ENCODE results near the gene LRRC28.

The LRRC28 gene

GRCh38 chr15:99273801-99274200, 22.5 kb downstream of the LRRC28 start:
- H3K9me3 ChIP-seq (ENCODE audit: control insufficient read depth, insufficient read depth, low read length), result no peaks in the 10 kb centered on the region

GRCh38 chr15:99275061-99275460, 23.8 kb downstream of the LRRC28 start:
- no peak overlapping the region for H3K27ac ChIP-seq (ENCODE audit: low read depth, low read length)
- no peak overlapping the region for H3K9ac ChIP-seq (ENCODE audit: low read depth, low read length)
- 0 out of 2 replicates have a peak, but pooled peaks cover 4% of the 10 kb centered on the region for H3K4me1 ChIP-seq (ENCODE audit: control insufficient read depth, insufficient read depth, low read length)
- H3K36me3 ChIP-seq (ENCODE audit: control insufficient read depth, insufficient read depth, low read length), result no peaks in the 10 kb centered on the region
- no peaks in the 10 kb centered on the region for H3K27me3 ChIP-seq (ENCODE audit: control insufficient read depth, insufficient read depth, low read length)
- H3K4me3 ChIP-seq (ENCODE audit: low read depth, low read length), result no peak overlapping the region
- no peaks in the 10 kb centered on the region for H3K9me3 ChIP-seq (ENCODE audit: control insufficient read depth, insufficient read depth, low read length)

More at GRCh38 chr15:99273801-99274200, 22.5 kb downstream of the LRRC28 start:
- Histone ChIP-seq H3K4me1 (ENCODE audit: control insufficient read depth, insufficient read depth, low read length) (0 out of 2 replicates have a peak, but pooled peaks cover 4% of the 10 kb centered on the region), H3K9ac (ENCODE audit: low read depth, low read length) (no peak overlapping the region), H3K4me3 (ENCODE audit: low read depth, low read length) (no peak overlapping the region), H3K27ac (ENCODE audit: low read depth, low read length) (no peak overlapping the region), H3K27me3 (ENCODE audit: control insufficient read depth, insufficient read depth, low read length) (no peaks in the 10 kb centered on the region), H3K36me3 (ENCODE audit: control insufficient read depth, insufficient read depth, low read length) (no peaks in the 10 kb centered on the region)

GRCh38 chr15:99275525-99276128, 24.3 kb downstream of the LRRC28 start:
- 0 out of 2 replicates have a peak, but pooled peaks cover 4% of the 10 kb centered on the region for H3K4me1 ChIP-seq (ENCODE audit: control insufficient read depth, insufficient read depth, low read length)
- H3K4me3 ChIP-seq (ENCODE audit: low read depth, low read length), result no peak overlapping the region
- H3K9ac ChIP-seq (ENCODE audit: low read depth, low read length), result no peak overlapping the region
- H3K27me3 ChIP-seq (ENCODE audit: control insufficient read depth, insufficient read depth, low read length), result no peaks in the 10 kb centered on the region
- H3K36me3 ChIP-seq (ENCODE audit: control insufficient read depth, insufficient read depth, low read length), result no peaks in the 10 kb centered on the region
- no peak overlapping the region for H3K27ac ChIP-seq (ENCODE audit: low read depth, low read length)
- no peaks in the 10 kb centered on the region for H3K9me3 ChIP-seq (ENCODE audit: control insufficient read depth, insufficient read depth, low read length)

GRCh38 chr15:99279290-99279689, 28.0 kb downstream of the LRRC28 start:
- Histone ChIP-seq H3K4me1 (ENCODE audit: control insufficient read depth, insufficient read depth, low read length) (0 out of 2 replicates have a peak, but pooled peaks cover 9% of the 10 kb centered on the region), H3K4me3 (ENCODE audit: low read depth, low read length) (no peak overlapping the region), H3K9me3 (ENCODE audit: control insufficient read depth, insufficient read depth, low read length) (no peaks in the 10 kb centered on the region), H3K36me3 (ENCODE audit: control insufficient read depth, insufficient read depth, low read length) (no peaks in the 10 kb centered on the region), H3K27ac (ENCODE audit: low read depth, low read length) (no peak overlapping the region), H3K27me3 (ENCODE audit: control insufficient read depth, insufficient read depth, low read length) (no peaks in the 10 kb centered on the region), H3K9ac (ENCODE audit: low read depth, low read length) (no peak overlapping the region)

GRCh38 chr15:99279827-99280226, 28.5 kb downstream of the LRRC28 start:
- Histone ChIP-seq H3K4me1 (ENCODE audit: control insufficient read depth, insufficient read depth, low read length) (0 out of 2 replicates have a peak, but pooled peaks cover 9% of the 10 kb centered on the region), H3K9me3 (ENCODE audit: control insufficient read depth, insufficient read depth, low read length) (no peaks in the 10 kb centered on the region), H3K9ac (ENCODE audit: low read depth, low read length) (no peak overlapping the region), H3K27ac (ENCODE audit: low read depth, low read length) (no peak overlapping the region), H3K27me3 (ENCODE audit: control insufficient read depth, insufficient read depth, low read length) (no peaks in the 10 kb centered on the region), H3K36me3 (ENCODE audit: control insufficient read depth, insufficient read depth, low read length) (no peaks in the 10 kb centered on the region), H3K4me3 (ENCODE audit: low read depth, low read length) (no peak overlapping the region)

- H3K4me3 ChIP-seq (ENCODE audit: low read depth, low read length), result no peak overlapping the region
- H3K9me3 ChIP-seq (ENCODE audit: control insufficient read depth, insufficient read depth, low read length), result no peaks in the 10 kb centered on the region
- no peak overlapping the region for H3K9ac ChIP-seq (ENCODE audit: low read depth, low read length)
- no peaks in the 10 kb centered on the region for H3K27me3 ChIP-seq (ENCODE audit: control insufficient read depth, insufficient read depth, low read length)
- H3K27ac ChIP-seq (ENCODE audit: low read depth, low read length), result no peak overlapping the region
- H3K36me3 ChIP-seq (ENCODE audit: control insufficient read depth, insufficient read depth, low read length), result no peaks in the 10 kb centered on the region
- 0 out of 2 replicates have a peak, but pooled peaks cover 5% of the 10 kb centered on the region for H3K4me1 ChIP-seq (ENCODE audit: control insufficient read depth, insufficient read depth, low read length)
Observed at GRCh38 chr15:99282121-99282520, 30.8 kb downstream of the LRRC28 start.

GRCh38 chr15:99282586-99282985, 31.3 kb downstream of the LRRC28 start:
- Histone ChIP-seq H3K9me3 (ENCODE audit: control insufficient read depth, insufficient read depth, low read length) (no peaks in the 10 kb centered on the region), H3K9ac (ENCODE audit: low read depth, low read length) (no peak overlapping the region), H3K27me3 (ENCODE audit: control insufficient read depth, insufficient read depth, low read length) (no peaks in the 10 kb centered on the region), H3K27ac (ENCODE audit: low read depth, low read length) (no peak overlapping the region), H3K36me3 (ENCODE audit: control insufficient read depth, insufficient read depth, low read length) (no peaks in the 10 kb centered on the region), H3K4me1 (ENCODE audit: control insufficient read depth, insufficient read depth, low read length) (0 out of 2 replicates have a peak, but pooled peaks cover 5% of the 10 kb centered on the region), H3K4me3 (ENCODE audit: low read depth, low read length) (no peak overlapping the region)

GRCh38 chr15:99283717-99284116, 32.4 kb downstream of the LRRC28 start:
- H3K36me3 ChIP-seq (ENCODE audit: control insufficient read depth, insufficient read depth, low read length), result no peaks in the 10 kb centered on the region
- no peak overlapping the region for H3K27ac ChIP-seq (ENCODE audit: low read depth, low read length)

GRCh38 chr15:99291643-99292042, 40.4 kb downstream of the LRRC28 start:
- Histone ChIP-seq H3K4me3 (ENCODE audit: low read depth, low read length) (no peak overlapping the region), H3K36me3 (ENCODE audit: control insufficient read depth, insufficient read depth, low read length) (no peaks in the 10 kb centered on the region), H3K27me3 (ENCODE audit: control insufficient read depth, insufficient read depth, low read length) (no peaks in the 10 kb centered on the region), H3K9me3 (ENCODE audit: control insufficient read depth, insufficient read depth, low read length) (peaks cover 8% of the 10 kb centered on the region), H3K27ac (ENCODE audit: low read depth, low read length) (no peak overlapping the region), H3K4me1 (ENCODE audit: control insufficient read depth, insufficient read depth, low read length) (peaks cover 19% of the 10 kb centered on the region), H3K9ac (ENCODE audit: low read depth, low read length) (no peak overlapping the region)

More at GRCh38 chr15:99283717-99284116, 32.4 kb downstream of the LRRC28 start:
- Histone ChIP-seq H3K27me3 (ENCODE audit: control insufficient read depth, insufficient read depth, low read length) (no peaks in the 10 kb centered on the region), H3K4me1 (ENCODE audit: control insufficient read depth, insufficient read depth, low read length) (0 out of 2 replicates have a peak, but pooled peaks cover 5% of the 10 kb centered on the region), H3K9me3 (ENCODE audit: control insufficient read depth, insufficient read depth, low read length) (no peaks in the 10 kb centered on the region), H3K4me3 (ENCODE audit: low read depth, low read length) (no peak overlapping the region), H3K9ac (ENCODE audit: low read depth, low read length) (no peak overlapping the region)

GRCh38 chr15:99295840-99296239, 44.6 kb downstream of the LRRC28 start:
- Histone ChIP-seq H3K9ac (ENCODE audit: low read depth, low read length) (no peak overlapping the region), H3K4me1 (ENCODE audit: control insufficient read depth, insufficient read depth, low read length) (peaks cover 21% of the 10 kb centered on the region), H3K4me3 (ENCODE audit: low read depth, low read length) (no peak overlapping the region), H3K27ac (ENCODE audit: low read depth, low read length) (no peak overlapping the region), H3K9me3 (ENCODE audit: control insufficient read depth, insufficient read depth, low read length) (peaks cover 8% of the 10 kb centered on the region), H3K36me3 (ENCODE audit: control insufficient read depth, insufficient read depth, low read length) (no peaks in the 10 kb centered on the region), H3K27me3 (ENCODE audit: control insufficient read depth, insufficient read depth, low read length) (no peaks in the 10 kb centered on the region)

- H3K9ac ChIP-seq (ENCODE audit: low read depth, low read length), result no peak overlapping the region
- H3K9me3 ChIP-seq (ENCODE audit: control insufficient read depth, insufficient read depth, low read length), result peaks cover 8% of the 10 kb centered on the region
- H3K27me3 ChIP-seq (ENCODE audit: control insufficient read depth, insufficient read depth, low read length), result no peaks in the 10 kb centered on the region
- H3K4me3 ChIP-seq (ENCODE audit: low read depth, low read length), result no peak overlapping the region
- peaks cover 21% of the 10 kb centered on the region for H3K4me1 ChIP-seq (ENCODE audit: control insufficient read depth, insufficient read depth, low read length)
- H3K36me3 ChIP-seq (ENCODE audit: control insufficient read depth, insufficient read depth, low read length), result no peaks in the 10 kb centered on the region
- no peak overlapping the region for H3K27ac ChIP-seq (ENCODE audit: low read depth, low read length)
Observed at GRCh38 chr15:99296386-99296785, 45.1 kb downstream of the LRRC28 start.

Data from HUES48 (cell line).